Left ventricle myocardium inferior (tissue), 1 donor: Measurements from ENCODE around the gene ELOB. TPM values are rescaled to one million over a fixed set of nuclear protein-coding genes. Genes with fewer than 3 reads are reported as not detected.

Source experiments
- DNase-seq: peaks from one replicate; pipeline ENCODE4 v3.0.0-alpha.2; 2020
- H3K27ac ChIP-seq: fragments of 200-600 bp; replicated peaks from 2 replicates; pipeline ENCODE4 v1.8.0; 2021
- H3K27me3 ChIP-seq: fragments of 200-600 bp; 2 replicates; pipeline ENCODE4 v1.8.0; 2021; ENCODE audit warnings: low read depth
- H3K36me3 ChIP-seq: fragments of 200-600 bp; 2 replicates; pipeline ENCODE4 v1.8.0; 2021
- H3K4me1 ChIP-seq: fragments of 200-600 bp; 2 replicates; pipeline ENCODE4 v1.8.0; 2021
- H3K4me3 ChIP-seq: fragments of 200-600 bp; 2 replicates; pipeline ENCODE4 v1.8.0; 2021; ENCODE audit warnings: mild to moderate bottlenecking, moderate library complexity
- H3K9me3 ChIP-seq: fragments of 200-600 bp; replicated peaks from 2 replicates; pipeline ENCODE4 v1.8.0; 2021
- intact Hi-C: fragments of 100-400 bp; cut with micrococcal nuclease; formaldehyde crosslinking; loops from one replicate; pipeline ENCODE4 v1.11.0; 2022
- total RNA-seq: library from RNA; stranded (reverse); fragmentation: NEBNext Ultra II Directional; extraction: Animal tissue kit (Norgen Biotek cat#: 25700); gene quantifications from one replicate; pipeline ENCODE4 v1.2.1, GENCODE V29; 2021
- TF ChIP-seq, protein P1 (sequence below): fragments of 200-600 bp; IDR thresholded peaks from 2 replicates; pipeline ENCODE4 v1.8.0; 2021; ENCODE audit warnings: antibody characterized with exemption, mild to moderate bottlenecking, borderline replicate concordance
- donor health status: DM: no; HTN: yes; CAD: no; lungs with severe emphysema.

Gene ELOB
- total RNA-seq, 1 donor from 2014 or later, result 304 TPM

DNA sequence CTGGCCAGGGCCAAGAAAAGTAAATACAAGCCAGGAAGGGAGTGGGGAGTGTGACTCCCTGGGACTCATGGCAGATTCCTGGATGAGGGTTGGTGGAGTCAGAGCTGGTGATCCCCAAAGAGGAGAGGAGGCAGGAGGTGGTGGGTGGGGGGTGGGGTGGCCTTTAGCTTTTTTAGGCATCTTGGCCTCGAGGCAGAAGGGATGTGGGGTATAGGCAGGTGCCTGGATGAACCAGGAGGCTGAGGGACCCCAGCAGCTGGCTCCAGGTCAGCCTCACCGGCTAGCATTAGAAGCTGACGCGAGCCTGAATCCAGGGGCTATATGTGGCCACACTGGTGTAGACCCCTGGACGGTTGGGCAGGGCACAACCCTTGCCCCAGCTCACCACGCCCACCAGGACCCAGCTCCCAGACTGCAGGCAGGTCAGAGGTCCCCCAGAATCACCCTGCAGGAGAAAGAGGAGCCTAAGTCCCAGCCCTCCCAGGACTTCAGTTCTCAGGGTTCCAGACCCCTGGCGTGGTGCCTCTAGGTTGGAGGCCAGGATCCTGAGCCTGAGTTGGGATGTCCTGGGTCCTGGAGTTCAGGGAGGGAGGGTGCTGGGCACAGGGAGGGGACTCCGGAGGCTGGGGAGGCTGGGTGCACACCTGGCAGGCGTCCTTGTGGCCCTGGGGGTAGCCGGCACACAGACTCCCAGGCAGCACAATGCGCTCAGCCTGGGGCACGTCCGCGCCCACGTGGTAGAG is 7.4 kb upstream of the ELOB start:
- Histone ChIP-seq H3K27ac (no peak overlapping the region), H3K4me3 (peak overlapping the region; percentile 57), H3K4me1 (peaks cover 10% of the 10 kb centered on the region), H3K9me3 (no peaks in the 10 kb centered on the region), H3K36me3 (no peaks in the 10 kb centered on the region), H3K27me3 (peaks cover 63% of the 10 kb centered on the region)
- TF ChIP-seq, protein P1, sequence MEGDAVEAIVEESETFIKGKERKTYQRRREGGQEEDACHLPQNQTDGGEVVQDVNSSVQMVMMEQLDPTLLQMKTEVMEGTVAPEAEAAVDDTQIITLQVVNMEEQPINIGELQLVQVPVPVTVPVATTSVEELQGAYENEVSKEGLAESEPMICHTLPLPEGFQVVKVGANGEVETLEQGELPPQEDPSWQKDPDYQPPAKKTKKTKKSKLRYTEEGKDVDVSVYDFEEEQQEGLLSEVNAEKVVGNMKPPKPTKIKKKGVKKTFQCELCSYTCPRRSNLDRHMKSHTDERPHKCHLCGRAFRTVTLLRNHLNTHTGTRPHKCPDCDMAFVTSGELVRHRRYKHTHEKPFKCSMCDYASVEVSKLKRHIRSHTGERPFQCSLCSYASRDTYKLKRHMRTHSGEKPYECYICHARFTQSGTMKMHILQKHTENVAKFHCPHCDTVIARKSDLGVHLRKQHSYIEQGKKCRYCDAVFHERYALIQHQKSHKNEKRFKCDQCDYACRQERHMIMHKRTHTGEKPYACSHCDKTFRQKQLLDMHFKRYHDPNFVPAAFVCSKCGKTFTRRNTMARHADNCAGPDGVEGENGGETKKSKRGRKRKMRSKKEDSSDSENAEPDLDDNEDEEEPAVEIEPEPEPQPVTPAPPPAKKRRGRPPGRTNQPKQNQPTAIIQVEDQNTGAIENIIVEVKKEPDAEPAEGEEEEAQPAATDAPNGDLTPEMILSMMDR, result no peak
- DNase-seq, result no peak
- intact Hi-C loops, result no loop called here

DNA sequence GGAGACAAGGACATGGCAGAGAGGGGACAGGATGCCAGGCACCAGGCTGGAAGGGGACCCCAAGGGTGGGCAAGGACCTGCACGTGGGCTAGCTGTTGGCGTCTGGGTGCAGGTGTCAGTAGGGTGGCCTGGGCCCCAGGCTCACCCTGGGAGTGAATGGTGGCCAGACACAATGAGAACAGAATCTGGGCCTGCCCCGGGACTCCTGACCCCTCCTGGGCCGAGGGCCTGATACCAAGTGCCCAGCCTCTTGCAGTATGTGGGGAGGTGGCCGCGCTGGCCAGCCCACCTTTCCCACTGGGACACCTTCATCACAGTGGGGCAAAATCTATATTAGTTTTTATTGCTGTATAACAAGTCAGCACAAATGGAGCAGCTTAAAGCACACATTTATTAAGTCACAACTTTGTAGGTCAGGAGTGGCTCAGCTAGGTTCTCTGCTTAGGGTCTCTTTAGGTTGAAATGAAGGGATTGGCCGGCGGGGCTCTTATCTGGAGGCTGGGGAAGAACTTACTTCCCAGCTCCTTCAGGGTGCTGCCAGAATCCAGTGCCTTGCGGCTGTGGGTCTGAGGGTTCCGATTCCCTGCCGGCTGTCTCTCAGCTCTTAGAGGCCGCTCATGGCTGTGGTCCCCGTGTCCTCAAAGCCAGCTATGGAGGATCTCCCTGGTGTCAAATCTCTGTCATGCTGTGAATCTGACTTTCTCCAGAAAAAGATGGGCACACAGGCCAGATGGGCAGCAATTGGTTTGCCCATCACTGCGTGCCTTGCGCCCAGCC is 6.7 kb upstream of the ELOB start:
- no peak overlapping the region for H3K4me3 ChIP-seq
- H3K4me1 ChIP-seq, result peaks cover 16% of the 10 kb centered on the region
- no peak for DNase-seq
- intact Hi-C loops, result no loop called here
- TF ChIP-seq, protein P1, result no peak
- H3K27ac ChIP-seq, result no peak overlapping the region
- H3K36me3 ChIP-seq, result no peaks in the 10 kb centered on the region
- H3K9me3 ChIP-seq, result no peaks in the 10 kb centered on the region
- H3K27me3 ChIP-seq, result peaks cover 56% of the 10 kb centered on the region

DNA sequence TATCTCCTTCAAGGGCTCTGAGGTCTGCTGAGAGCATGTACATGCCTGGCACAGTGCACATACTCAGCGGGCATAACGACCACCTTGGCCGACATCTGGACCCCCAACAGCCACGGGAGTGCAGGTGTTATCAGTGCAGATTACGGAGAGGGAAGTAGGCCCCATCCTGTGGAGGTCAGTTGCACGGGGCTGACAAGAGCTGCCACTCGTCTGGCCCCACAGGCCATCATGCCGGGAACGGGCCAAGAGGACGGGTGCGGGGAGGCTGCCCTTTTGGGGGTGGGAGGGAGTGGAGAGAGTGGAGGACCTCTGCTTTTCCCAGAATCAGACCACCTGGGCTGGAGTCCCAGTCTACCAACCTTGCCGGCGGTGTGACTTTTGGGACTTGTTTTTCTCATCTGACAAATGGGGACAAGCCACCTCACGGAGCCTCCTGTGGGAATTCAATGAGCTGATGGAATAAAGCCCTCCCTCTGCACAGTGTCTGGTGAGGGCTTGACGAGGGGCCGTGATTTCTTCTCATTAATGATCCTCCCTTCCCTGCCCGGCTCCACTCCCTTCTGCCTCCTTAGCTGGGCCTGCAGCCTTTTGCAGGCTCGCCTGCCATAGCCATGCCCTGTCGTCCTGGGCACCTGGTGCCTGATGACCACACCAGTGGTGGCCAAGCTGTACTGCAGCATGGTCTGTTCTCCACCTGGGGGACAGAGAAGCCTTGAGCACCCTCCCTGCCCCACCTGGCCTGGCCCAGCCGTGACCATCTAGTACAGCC is 5.7 kb upstream of the ELOB start:
- peaks cover 26% of the 10 kb centered on the region for H3K4me1 ChIP-seq
- TF ChIP-seq, protein P1, result no peak
- no peak for DNase-seq
- H3K4me3 ChIP-seq, result no peak overlapping the region
- no peaks in the 10 kb centered on the region for H3K36me3 ChIP-seq
- no peak overlapping the region for H3K27ac ChIP-seq
- intact Hi-C loops, result no loop called here
- H3K9me3 ChIP-seq, result no peaks in the 10 kb centered on the region
- H3K27me3 ChIP-seq, result peaks cover 46% of the 10 kb centered on the region

DNA sequence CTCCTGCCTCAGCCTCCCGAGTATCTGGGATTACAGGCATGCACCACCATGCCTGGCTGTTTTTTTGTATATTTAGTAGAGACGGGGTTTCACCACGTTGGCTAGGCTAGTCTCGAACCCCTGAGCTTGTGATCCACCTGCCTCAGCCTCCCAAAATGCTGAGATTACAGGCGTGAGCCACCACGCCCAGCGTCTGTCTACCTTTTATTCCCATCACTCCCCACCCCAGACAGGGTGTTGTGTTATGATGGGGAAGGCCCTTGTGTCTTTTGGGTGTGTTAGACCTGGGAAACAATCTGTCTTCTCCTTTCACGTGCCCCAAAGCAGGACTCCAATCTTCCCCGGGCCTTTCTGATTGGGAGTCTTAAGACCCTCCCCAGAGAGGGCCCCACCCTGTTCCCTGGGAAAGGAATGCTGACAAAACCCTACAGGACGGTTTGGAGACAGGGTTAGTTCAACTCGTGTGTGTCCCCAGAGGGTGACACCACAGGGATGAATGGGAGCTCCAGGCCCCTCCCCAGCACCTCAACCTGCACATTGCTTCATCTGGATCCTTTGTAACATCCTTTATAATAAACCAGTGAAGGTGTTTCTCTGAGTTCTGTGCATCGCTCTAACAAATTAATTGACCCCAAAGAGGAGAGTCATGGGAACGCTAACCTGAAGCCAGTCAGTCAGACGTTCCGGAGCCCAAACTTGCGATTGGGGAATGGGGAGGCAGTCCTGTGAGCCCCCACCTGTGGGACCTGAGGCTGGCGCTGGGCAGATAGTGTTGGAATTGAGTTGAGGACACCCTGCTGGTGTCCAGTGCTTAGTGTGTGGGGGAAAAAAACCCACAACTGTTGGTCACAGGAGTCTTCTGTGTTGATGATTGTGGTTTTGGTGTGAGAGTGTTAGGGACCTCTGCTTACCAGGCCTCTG is 3.2 kb upstream of the ELOB start:
- no peak for DNase-seq
- H3K4me3 ChIP-seq, result no peak overlapping the region
- no peaks in the 10 kb centered on the region for H3K9me3 ChIP-seq
- peaks cover 43% of the 10 kb centered on the region for H3K4me1 ChIP-seq
- peaks cover 1% of the 10 kb centered on the region for H3K36me3 ChIP-seq
- H3K27ac ChIP-seq, result no peak overlapping the region
- TF ChIP-seq, protein P1, result no peak
- intact Hi-C loops, result no loop called here
- H3K27me3 ChIP-seq, result peaks cover 25% of the 10 kb centered on the region
